GM23338 (cell line): ENCODE measurements around the gene AKAP13.

Source experiments
- CREB1 ChIP-seq: fragments of 250-450 bp; sonication (Bioruptor Pico); IDR thresholded peaks from 2 replicates; pipeline ENCODE4 v1.5.0; 2020; ENCODE audit warnings: low read depth, mild to moderate bottlenecking, moderate library complexity
- EZH2 ChIP-seq: fragments of 200-600 bp; sonication (generic); IDR thresholded peaks from one replicate; pipeline ENCODE4 v1.8.0; 2017; ENCODE audit warnings: antibody characterized with exemption, mild to moderate bottlenecking, low read depth; ENCODE audit not compliant: unreplicated experiment
- EZH2phosphoT487 ChIP-seq: fragments of 200-600 bp; sonication (generic); IDR thresholded peaks from one replicate; pipeline ENCODE4 v1.8.1; 2018; ENCODE audit warnings: antibody characterized with exemption; ENCODE audit not compliant: unreplicated experiment
- JUNB ChIP-seq: IDR thresholded peaks from one replicate; pipeline ENCODE4 v1.6.1; 2016; ENCODE audit warnings: antibody characterized with exemption; ENCODE audit not compliant: unreplicated experiment
- POLR2AphosphoS5 ChIP-seq: IDR thresholded peaks from 2 replicates; pipeline ENCODE4 v1.6.1; 2016; ENCODE audit warnings: antibody characterized with exemption, low read depth
- STAT1 ChIP-seq: IDR thresholded peaks from one replicate; pipeline ENCODE4 v1.6.1; 2016; ENCODE audit warnings: antibody characterized with exemption; ENCODE audit not compliant: unreplicated experiment
- ZNF114 ChIP-seq: fragments of 250-450 bp; sonication (Bioruptor Pico); IDR thresholded peaks from 2 replicates; pipeline ENCODE4 v1.5.0; 2020; ENCODE audit warnings: mild to moderate bottlenecking, moderate library complexity
- TF ChIP-seq, protein P1 (sequence below): IDR thresholded peaks from one replicate; pipeline ENCODE4 v1.6.1; 2018; ENCODE audit warnings: antibody characterized with exemption; ENCODE audit not compliant: unreplicated experiment
- TF ChIP-seq, protein P2 (sequence below), 2 experiments: fragments of 200-600 bp in 1 of 2; sonication (generic) in 1 of 2; conservative IDR thresholded peaks; 2 replicates each; pipeline versions ENCODE4 v1.5.1 to v1.6.1; 2016 to 2017; ENCODE audit warnings: antibody characterized with exemption in 2 of 2, low read depth in 2 of 2, mild to moderate bottlenecking in 2 of 2, moderate library complexity in 1 of 2
- TF ChIP-seq, protein P3 (sequence below): fragments of 250-450 bp; sonication (Bioruptor Pico); IDR thresholded peaks from 2 replicates; pipeline ENCODE4 v1.5.0; 2020; ENCODE audit warnings: mild to moderate bottlenecking, moderate library complexity

DNA sequence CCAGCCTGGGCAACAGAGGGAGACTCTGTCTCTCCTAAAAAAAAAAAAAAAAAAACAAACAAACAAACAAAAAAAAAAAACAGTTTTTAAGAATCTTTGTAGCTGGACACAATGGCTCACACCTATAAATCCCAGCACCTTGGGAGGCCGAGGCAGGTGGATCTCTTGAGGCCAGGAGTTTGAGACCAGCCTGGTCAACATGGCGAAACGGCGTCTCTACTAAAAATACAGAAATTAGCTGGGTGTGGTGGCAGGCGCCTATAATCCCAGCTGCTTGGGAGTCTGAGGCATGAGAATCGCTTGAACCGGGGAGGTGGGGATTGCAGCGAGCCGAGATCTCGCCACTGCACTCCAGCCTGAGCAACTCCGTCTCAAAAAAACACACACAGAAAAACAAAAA is 361.3 kb downstream of the AKAP13 start:
- TF ChIP-seq POLR2AphosphoS5 (no peak), EZH2 (no peak), STAT1 (no peak), ZNF114 (CRISPR knock-in tag) (no peak), EZH2phosphoT487 (no peak), CREB1 (CRISPR knock-in tag) (no peak), JUNB (no peak)
- TF ChIP-seq, protein P1, sequence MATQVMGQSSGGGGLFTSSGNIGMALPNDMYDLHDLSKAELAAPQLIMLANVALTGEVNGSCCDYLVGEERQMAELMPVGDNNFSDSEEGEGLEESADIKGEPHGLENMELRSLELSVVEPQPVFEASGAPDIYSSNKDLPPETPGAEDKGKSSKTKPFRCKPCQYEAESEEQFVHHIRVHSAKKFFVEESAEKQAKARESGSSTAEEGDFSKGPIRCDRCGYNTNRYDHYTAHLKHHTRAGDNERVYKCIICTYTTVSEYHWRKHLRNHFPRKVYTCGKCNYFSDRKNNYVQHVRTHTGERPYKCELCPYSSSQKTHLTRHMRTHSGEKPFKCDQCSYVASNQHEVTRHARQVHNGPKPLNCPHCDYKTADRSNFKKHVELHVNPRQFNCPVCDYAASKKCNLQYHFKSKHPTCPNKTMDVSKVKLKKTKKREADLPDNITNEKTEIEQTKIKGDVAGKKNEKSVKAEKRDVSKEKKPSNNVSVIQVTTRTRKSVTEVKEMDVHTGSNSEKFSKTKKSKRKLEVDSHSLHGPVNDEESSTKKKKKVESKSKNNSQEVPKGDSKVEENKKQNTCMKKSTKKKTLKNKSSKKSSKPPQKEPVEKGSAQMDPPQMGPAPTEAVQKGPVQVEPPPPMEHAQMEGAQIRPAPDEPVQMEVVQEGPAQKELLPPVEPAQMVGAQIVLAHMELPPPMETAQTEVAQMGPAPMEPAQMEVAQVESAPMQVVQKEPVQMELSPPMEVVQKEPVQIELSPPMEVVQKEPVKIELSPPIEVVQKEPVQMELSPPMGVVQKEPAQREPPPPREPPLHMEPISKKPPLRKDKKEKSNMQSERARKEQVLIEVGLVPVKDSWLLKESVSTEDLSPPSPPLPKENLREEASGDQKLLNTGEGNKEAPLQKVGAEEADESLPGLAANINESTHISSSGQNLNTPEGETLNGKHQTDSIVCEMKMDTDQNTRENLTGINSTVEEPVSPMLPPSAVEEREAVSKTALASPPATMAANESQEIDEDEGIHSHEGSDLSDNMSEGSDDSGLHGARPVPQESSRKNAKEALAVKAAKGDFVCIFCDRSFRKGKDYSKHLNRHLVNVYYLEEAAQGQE, result no peak
- TF ChIP-seq, protein P2, sequence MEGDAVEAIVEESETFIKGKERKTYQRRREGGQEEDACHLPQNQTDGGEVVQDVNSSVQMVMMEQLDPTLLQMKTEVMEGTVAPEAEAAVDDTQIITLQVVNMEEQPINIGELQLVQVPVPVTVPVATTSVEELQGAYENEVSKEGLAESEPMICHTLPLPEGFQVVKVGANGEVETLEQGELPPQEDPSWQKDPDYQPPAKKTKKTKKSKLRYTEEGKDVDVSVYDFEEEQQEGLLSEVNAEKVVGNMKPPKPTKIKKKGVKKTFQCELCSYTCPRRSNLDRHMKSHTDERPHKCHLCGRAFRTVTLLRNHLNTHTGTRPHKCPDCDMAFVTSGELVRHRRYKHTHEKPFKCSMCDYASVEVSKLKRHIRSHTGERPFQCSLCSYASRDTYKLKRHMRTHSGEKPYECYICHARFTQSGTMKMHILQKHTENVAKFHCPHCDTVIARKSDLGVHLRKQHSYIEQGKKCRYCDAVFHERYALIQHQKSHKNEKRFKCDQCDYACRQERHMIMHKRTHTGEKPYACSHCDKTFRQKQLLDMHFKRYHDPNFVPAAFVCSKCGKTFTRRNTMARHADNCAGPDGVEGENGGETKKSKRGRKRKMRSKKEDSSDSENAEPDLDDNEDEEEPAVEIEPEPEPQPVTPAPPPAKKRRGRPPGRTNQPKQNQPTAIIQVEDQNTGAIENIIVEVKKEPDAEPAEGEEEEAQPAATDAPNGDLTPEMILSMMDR (conservative IDR thresholded peaks at IDR 0.05; ENCODE audit: low read depth in 2 of 2), result no peak
- TF ChIP-seq, protein P3, sequence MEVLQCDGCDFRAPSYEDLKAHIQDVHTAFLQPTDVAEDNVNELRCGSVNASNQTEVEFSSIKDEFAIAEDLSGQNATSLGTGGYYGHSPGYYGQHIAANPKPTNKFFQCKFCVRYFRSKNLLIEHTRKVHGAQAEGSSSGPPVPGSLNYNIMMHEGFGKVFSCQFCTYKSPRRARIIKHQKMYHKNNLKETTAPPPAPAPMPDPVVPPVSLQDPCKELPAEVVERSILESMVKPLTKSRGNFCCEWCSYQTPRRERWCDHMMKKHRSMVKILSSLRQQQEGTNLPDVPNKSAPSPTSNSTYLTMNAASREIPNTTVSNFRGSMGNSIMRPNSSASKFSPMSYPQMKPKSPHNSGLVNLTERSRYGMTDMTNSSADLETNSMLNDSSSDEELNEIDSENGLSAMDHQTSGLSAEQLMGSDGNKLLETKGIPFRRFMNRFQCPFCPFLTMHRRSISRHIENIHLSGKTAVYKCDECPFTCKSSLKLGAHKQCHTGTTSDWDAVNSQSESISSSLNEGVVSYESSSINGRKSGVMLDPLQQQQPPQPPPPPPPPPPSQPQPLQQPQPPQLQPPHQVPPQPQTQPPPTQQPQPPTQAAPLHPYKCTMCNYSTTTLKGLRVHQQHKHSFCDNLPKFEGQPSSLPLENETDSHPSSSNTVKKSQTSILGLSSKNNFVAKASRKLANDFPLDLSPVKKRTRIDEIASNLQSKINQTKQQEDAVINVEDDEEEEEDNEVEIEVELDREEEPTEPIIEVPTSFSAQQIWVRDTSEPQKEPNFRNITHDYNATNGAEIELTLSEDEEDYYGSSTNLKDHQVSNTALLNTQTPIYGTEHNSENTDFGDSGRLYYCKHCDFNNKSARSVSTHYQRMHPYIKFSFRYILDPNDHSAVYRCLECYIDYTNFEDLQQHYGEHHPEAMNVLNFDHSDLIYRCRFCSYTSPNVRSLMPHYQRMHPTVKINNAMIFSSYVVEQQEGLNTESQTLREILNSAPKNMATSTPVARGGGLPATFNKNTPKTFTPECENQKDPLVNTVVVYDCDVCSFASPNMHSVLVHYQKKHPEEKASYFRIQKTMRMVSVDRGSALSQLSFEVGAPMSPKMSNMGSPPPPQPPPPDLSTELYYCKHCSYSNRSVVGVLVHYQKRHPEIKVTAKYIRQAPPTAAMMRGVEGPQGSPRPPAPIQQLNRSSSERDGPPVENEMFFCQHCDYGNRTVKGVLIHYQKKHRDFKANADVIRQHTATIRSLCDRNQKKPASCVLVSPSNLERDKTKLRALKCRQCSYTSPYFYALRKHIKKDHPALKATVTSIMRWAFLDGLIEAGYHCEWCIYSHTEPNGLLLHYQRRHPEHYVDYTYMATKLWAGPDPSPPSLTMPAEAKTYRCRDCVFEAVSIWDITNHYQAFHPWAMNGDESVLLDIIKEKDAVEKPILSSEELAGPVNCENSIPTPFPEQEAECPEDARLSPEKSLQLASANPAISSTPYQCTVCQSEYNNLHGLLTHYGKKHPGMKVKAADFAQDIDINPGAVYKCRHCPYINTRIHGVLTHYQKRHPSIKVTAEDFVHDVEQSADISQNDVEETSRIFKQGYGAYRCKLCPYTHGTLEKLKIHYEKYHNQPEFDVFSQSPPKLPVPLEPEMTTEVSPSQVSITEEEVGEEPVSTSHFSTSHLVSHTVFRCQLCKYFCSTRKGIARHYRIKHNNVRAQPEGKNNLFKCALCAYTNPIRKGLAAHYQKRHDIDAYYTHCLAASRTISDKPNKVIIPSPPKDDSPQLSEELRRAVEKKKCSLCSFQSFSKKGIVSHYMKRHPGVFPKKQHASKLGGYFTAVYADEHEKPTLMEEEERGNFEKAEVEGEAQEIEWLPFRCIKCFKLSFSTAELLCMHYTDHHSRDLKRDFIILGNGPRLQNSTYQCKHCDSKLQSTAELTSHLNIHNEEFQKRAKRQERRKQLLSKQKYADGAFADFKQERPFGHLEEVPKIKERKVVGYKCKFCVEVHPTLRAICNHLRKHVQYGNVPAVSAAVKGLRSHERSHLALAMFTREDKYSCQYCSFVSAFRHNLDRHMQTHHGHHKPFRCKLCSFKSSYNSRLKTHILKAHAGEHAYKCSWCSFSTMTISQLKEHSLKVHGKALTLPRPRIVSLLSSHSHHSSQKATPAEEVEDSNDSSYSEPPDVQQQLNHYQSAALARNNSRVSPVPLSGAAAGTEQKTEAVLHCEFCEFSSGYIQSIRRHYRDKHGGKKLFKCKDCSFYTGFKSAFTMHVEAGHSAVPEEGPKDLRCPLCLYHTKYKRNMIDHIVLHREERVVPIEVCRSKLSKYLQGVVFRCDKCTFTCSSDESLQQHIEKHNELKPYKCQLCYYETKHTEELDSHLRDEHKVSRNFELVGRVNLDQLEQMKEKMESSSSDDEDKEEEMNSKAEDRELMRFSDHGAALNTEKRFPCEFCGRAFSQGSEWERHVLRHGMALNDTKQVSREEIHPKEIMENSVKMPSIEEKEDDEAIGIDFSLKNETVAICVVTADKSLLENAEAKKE, result no peak
